ENCODE results near the gene EIF4B.
"Not testable (repeated sequence)": the region's sequence is repeated elsewhere in the genome, so short reads cannot be mapped to it uniquely, and the experiment has no call there.

EIF4B gene

DNA sequence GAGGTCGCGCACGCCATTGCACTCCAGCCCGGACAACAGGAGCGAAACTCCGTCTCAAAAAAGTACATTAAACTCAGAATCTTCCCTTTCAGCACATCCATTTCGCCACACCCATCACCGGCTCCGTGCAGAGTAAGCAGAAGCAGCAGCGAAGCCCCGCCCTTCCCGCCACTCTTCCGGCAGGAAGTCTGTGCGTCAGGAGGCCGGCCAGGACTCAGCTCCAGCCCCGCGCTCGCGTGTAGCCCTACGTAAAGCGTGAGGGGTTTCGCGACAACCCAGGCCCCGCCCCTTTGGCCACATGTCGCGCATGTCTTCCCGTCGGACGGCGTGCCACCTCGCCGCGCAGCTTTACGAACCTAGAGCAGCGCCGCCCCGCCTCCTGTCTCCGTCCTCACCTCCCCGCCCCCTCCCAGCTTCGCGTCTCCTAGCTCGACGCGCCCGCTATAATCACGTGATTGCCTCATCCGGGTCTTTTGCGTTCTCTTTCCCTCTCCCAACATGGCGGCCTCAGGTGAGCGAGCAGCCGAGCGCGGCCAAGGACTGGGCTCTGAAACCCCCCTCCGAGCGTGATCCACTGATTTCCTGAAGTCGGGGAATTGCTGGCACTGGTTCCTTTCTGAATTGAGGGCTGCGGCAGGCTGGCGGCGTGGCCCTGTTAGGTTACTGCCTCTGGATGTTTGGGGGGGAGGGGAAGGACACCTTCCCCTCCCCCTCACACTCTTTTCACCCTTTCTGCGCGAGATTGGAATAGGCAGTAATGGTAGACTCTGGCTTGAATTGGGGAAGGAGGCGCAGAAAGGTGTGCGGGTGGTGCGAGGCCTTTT, at the start of gene EIF4B:
Gene EIF4B (plus strand): TSS at position 471 of the 824 bp plus-strand sequence. CDS start 28 bp downstream, at position 499.
- DNase-seq (ENCODE audit: low read depth, low spot score) = peak; percentile 99

DNA sequence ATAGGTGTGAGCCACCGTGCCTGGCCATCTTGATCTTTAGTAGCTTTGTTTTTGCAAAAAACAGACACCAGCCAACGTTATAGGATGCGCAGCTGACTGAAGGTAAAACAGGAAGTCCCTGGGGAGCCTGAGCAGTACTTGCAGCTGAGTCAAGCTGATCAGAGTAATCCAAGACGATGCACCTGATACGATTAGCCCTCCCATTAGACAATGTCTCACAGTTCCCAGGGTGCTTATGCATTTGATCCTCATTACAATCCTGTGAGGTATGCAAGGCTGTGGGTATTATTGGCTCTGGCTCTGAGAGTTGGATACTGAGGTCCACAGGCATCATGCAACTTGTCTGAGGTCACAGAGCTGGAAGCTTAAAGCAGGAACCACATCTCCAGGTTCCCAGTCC, 49.3 kb upstream of the EIF4B start:
- no peak for DNase-seq (ENCODE audit: low read depth, low spot score)

GRCh38 chr12:52964556-52965336, 41.5 kb upstream of the EIF4B start:
- DNase-seq (ENCODE audit: low read depth, low spot score) = no peak

- no peak for DNase-seq (ENCODE audit: low read depth, low spot score)
Measured at GRCh38 chr12:52965337-52965731, 40.9 kb upstream of the EIF4B start.

DNA sequence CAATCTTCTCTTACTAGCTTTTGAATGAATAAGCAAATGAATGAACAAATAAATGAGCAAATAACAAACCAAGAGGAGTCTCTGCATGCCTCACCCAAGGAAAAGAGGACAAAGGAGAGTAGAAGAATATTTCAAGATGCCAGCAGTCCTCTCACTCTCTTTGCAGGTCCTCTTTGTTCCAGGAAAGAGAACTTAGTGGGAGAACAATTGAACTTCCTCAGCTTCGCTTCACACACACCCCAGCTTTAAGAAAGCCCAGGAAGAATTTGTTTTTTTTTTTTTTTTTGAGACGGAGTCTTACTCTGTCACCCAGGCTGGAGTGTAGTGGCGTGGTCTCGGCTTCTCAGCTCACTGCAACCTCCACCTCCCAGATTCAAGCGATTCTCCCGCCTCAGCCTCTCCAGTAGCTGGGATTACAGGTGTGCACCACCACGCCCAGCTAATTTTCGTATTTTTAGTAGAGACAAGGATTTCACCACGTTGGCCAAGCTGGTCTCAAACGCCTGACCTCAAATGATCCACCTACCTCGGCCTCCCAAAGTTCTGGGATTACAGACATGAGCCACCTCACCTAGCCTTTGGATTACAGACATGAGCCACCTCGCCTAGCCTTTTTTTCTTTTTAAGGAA, 37.0 kb upstream of the EIF4B start:
- no peak for DNase-seq (ENCODE audit: low read depth, low spot score)

DNA sequence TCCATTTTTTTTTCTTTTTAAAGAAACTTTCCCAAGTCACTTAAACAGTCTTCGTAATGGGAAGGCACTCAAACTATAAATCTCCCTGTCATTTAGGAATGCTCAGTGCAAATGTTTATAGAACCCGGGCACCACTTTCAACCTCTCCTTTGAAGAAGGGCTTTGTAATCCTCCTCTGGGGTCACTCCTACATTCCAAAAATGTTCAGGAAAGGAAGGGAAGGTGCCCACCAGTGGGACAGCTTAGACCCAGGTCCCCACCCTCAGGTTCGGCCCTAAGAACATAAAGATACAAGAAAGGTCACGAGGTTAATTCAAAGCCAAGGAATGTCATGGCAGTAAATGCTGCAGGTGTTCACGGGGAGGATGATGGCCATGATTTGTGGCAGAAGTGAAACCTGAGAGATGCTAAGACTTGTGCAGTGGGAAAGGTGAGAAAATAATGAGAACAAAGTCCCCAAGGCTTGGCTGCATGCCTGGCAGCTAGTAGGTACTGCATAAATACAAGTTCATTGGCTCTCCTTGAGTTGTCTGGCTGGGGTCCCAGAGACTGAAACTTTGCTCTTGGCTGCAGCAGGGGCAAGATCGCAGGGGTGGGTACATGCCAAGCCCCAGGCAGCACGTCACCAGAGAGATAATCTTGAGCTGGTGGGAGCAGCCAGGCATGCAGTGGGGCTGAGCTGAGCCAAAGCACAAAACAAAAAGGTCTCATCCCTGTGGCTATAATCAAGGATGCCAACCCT, 36.3 kb upstream of the EIF4B start:
- DNase-seq (ENCODE audit: low read depth, low spot score) = no peak

DNA sequence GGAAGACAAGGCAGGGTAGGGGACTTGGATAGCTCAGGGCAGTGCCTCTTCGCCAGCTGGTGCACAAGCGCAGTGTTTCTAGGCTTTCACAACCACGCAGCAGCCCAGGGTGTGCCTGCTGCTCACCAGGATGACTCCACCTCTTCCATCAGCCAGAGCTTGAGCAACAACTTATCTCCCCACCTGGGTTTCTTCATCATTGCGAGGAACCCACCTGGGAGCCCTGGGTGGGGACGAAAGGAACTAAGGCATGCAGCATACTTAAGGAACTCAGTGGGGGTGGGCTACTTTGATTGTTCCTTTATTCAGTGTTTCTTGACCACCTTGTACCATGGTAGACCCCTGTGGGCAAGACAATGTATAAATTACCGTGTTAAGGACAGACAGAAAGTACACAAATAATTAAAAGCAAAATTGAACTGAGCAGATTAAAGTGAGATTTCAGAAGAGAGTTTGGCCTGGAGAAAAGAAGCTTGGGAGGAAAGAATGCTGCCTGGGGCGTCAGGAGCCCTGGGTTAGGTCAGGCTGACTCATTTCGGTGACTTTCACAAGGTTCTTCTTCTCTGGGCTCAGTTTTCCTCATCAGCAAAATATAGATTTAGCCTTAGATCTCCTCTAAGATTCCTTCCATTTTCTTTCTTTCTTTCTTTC, 34.5 kb upstream of the EIF4B start:
- DNase-seq (ENCODE audit: low read depth, low spot score) = no peak

DNA sequence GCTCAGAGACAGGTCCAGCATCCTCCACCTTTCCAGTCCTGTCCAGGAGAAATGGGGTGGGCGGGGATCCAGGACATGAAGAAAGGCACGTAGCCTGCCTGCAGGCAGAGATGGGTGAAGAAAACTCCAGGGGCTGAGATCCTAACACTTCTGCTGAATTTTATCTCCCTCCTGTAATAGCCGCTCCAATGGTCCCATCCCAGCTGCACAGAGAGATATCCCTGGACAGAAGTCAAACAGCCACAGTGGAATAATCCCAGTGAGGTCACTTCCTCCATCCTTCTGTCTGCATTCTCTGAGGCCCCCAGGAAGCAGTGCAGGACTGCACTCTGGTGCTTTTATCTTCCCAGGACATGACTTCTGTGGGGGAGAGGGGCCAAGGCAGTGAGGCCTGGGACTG, 31.1 kb upstream of the EIF4B start:
- DNase-seq (ENCODE audit: low read depth, low spot score) = no peak

DNA sequence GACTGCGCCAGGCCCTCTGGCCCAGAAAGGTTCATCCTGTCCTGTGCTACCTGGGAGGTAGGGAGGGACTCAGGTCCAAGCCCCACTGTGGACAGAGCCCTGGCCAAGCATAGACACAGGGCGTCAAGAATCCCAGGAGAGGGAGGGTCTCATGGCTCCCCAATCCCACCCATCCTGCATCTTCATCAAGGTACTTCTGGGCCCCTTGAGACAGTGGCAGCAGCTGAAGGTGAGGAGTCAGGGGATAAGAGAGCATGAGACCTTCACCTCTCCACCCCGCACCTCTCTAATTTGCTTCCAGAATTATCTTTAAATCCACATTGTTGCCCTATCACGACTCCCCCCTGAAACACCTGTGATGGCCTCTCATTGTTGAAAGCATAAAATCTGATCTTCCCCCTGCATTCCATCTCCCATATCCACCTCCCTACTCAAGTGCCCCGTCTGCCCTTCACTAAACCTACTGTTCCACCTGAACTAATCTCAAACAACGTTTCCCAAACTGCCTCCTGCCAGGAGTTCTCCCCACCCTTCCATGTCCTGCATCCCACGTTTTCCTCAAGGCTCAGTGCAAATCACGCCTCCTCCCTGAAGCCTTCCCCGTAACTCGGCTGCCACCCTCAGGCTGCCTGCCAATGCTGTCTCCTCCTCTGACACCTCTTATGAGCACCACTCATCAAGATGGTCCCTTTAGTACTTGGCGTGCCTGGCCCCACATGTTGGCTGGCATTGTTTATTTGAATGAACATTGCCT, 30.3 kb upstream of the EIF4B start:
- DNase-seq (ENCODE audit: low read depth, low spot score) = no peak

- no peak for DNase-seq (ENCODE audit: low read depth, low spot score)
Measured at GRCh38 chr12:52976574-52977071, 29.6 kb upstream of the EIF4B start.

DNA sequence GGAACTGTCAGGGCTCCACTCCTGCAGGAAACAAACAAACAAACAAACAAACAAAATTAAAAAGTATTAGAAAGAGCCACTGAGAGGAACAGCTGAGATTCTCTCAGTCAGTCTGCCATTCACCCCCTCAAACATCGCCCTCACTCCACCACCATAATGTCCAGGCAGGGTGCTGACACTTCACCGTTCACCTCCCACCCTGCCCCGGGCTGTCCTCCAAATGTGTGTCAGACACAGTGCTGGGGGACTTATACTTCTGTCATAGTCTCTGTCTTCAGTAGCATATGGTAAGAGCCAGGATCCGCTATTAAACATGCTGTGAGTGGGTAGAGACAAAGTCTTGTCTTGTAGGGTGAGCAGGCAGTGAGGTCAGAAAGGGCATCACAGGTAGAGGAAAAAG, 29.1 kb upstream of the EIF4B start:
- no peak for DNase-seq (ENCODE audit: low read depth, low spot score)

DNA sequence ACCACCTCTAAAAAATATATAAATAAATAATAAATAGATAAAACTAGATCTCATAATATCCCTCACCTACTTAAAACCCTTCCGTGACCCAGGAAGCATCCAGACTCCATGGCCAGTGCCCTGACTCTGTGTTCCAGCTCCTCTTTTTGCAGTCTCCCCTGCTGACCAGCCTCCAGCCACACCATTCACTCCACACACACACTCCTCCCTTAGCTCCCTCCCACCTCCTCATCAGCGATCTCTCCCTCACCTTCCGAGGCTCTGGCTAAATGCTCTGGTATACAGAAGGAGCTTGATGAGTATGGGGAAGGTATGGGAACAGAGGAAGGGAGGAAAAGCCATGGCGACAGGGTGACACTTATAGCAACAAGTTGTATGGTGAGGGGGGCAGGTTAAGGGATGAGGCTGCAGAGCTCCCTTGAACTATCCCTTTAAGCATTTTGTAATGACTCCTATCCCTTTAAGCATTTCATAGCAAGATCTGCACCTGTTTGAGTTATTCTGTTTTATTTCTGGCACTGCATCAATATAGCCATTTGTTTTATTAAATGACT, 26.1 kb upstream of the EIF4B start:
- DNase-seq (ENCODE audit: low read depth, low spot score) = no peak

GRCh38 chr12:52980650-52981423, 25.4 kb upstream of the EIF4B start:
- DNase-seq (ENCODE audit: low read depth, low spot score) = peak; percentile 73

- DNase-seq (ENCODE audit: low read depth, low spot score) = no peak
Measured at GRCh38 chr12:52984136-52984535, 22.1 kb upstream of the EIF4B start.

DNA sequence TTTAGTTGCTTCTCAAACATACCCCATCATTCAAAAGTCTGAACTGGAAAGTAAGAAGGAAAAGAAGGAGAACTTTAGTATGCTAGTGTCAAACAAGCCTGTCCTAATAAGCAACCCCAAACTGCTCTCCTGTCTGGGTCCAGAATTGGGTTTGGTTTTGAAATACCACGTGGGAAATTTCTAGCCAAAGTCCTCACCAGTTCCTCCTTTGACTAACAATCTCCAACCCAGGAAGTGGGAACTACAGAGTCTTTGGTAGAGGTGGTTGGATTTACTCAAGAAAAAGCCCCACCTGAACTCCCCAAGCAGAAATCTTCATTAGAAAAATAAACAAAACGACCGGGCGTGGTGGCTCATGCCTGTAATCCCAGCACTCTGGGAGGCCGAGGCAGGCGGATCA, 17.4 kb upstream of the EIF4B start:
- no peak for DNase-seq (ENCODE audit: low read depth, low spot score)

DNA sequence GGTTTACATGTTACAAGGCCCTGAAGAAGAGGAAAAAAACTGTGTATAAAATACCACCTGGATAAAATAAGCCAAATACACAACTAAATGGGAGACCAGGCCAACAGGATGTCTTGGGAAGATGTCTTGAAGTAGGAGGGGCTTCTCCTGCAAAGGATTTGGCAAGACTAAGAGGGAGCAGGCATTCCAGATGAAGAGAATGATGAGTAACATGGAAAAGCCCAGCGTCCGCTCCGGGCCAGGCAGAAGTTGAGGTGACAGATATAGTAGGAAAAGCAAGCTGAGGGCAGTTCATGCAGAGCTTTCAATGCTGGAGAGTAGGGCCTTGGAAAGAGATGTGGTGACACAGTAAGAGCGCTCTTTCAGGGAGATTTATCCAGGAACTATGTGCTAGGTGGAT, 16.1 kb upstream of the EIF4B start:
- no peak for DNase-seq (ENCODE audit: low read depth, low spot score)

DNA sequence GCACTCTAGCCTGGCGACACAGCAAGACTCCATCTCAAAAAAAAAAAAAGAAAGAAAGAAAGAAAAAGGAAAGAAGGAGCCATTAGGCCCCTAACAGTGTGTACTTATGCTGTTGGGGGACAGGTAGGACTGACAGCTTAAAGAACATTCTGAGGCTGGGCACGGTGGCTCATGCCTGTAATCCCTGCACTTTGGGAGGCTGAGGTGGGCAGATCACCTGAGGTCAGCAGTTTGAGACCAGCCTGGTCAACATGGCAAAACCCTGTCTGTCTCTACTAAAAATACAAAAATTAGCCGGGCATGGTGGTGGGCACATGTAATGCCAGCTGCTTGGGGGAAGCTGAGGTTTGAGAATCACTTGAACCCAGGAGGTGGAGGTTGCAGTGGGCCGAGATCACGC, 14.0 kb upstream of the EIF4B start:
- DNase-seq (ENCODE audit: low read depth, low spot score) = not testable (repeated sequence)

DNA sequence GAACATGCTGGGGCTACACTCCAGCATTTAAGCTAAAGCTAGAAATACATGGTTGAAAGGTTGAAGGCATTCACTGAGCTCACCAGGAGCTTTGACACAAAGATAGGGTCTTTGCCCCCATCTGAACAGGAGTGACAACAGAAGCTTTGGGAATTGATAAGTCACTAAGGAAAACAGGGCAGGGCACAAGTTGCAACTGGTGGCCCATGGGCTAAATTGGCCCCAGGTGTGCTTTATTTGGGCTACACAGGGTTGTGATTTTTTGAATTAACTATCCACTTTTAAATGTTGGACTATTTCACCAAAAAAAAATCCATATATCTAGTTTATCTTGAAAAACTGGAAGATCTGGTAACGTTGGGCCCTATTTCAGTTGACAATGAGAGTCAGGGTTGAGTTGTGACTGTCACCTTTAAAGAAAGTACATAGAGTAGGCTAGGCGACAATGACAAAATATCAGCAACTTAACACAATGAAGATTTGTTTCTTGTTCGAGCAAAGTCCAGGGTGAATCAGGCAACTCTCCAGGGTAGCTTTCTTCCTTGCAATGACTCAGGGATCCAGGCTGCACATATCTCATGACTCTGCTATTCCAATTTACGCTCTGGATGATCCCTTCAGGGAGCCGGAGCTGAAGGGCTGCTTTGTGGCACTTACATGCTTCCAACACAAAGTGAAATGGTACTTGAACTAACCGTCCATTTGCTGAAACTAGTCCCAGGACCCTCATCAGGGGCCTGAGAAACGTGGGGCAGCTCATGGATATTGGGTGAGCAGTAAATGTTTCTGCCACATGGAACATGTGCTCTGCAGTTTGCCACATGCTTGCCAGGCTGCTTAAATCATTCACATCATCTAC, 13.3 kb upstream of the EIF4B start:
- DNase-seq (ENCODE audit: low read depth, low spot score) = no peak
